Fibroblast of upper back skin (primary cell): ENCODE measurements around the gene PTPRD.

Source experiments
- DNase-seq: peaks from one replicate; pipeline ENCODE4 v3.0.0-alpha.2; 2013

The PTPRD gene

GRCh38 chr9:8447601-8448000 lies 2165.2 kb downstream of the PTPRD start:
- no peak for DNase-seq

GRCh38 chr9:8437876-8438275 lies 2174.9 kb downstream of the PTPRD start:
- DNase-seq = peak; percentile 50

GRCh38 chr9:8437259-8437658 lies 2175.5 kb downstream of the PTPRD start:
- no peak for DNase-seq

GRCh38 chr9:8436786-8437185 lies 2176.0 kb downstream of the PTPRD start:
- DNase-seq = no peak

- DNase-seq = no peak
Measured at GRCh38 chr9:8434621-8435020, 2178.2 kb downstream of the PTPRD start.

- no peak for DNase-seq
Measured at GRCh38 chr9:8432224-8432623, 2180.6 kb downstream of the PTPRD start.

- no peak for DNase-seq
Measured at GRCh38 chr9:8431505-8431904, 2181.3 kb downstream of the PTPRD start.

- no peak for DNase-seq
Measured at GRCh38 chr9:8430945-8431344, 2181.9 kb downstream of the PTPRD start.

- DNase-seq = no peak
Measured at GRCh38 chr9:8429768-8430167, 2183.0 kb downstream of the PTPRD start.

GRCh38 chr9:8429157-8429556 lies 2183.6 kb downstream of the PTPRD start:
- no peak for DNase-seq

GRCh38 chr9:8428389-8428788 lies 2184.4 kb downstream of the PTPRD start:
- no peak for DNase-seq

- no peak for DNase-seq
Measured at GRCh38 chr9:8424786-8425410, 2187.9 kb downstream of the PTPRD start.

GRCh38 chr9:8420416-8420815 lies 2192.4 kb downstream of the PTPRD start:
- no peak for DNase-seq

- DNase-seq = peak; percentile 85
Measured at GRCh38 chr9:8419596-8420275, 2193.1 kb downstream of the PTPRD start.

- DNase-seq = peak; percentile 13
Measured at GRCh38 chr9:8417341-8417740, 2195.5 kb downstream of the PTPRD start.

- no peak for DNase-seq
Measured at GRCh38 chr9:8412327-8412726, 2200.5 kb downstream of the PTPRD start.

GRCh38 chr9:8408575-8409190 lies 2204.1 kb downstream of the PTPRD start:
- DNase-seq = no peak

GRCh38 chr9:8401961-8402705 lies 2210.7 kb downstream of the PTPRD start:
- no peak for DNase-seq

GRCh38 chr9:8400378-8400777 lies 2212.4 kb downstream of the PTPRD start:
- DNase-seq = no peak

- no peak for DNase-seq
Measured at GRCh38 chr9:8395022-8395421, 2217.8 kb downstream of the PTPRD start.

GRCh38 chr9:8394341-8394740 lies 2218.5 kb downstream of the PTPRD start:
- DNase-seq = no peak

GRCh38 chr9:8392866-8393265 lies 2219.9 kb downstream of the PTPRD start:
- DNase-seq = no peak

GRCh38 chr9:8391566-8391965 lies 2221.2 kb downstream of the PTPRD start:
- DNase-seq = peak; percentile 61

- DNase-seq = peak; percentile 76
Measured at GRCh38 chr9:8391132-8391531, 2221.7 kb downstream of the PTPRD start.
